Stimulated activated CD8-positive, alpha-beta memory T cell treated with anti-CD3 and anti-CD28 coated beads, Interleukin-7, amount 100 ng/mL, for 24 hours (primary cell): ENCODE results near the gene TLE6.
"Not testable (repeated sequence)": the region's sequence is repeated elsewhere in the genome, so short reads cannot be mapped to it uniquely, and the experiment has no call there.

ENCODE experiments used
- DNase-seq: peaks from one replicate; pipeline ENCODE4 v3.0.0-alpha.2; 2020; ENCODE audit warnings: low read depth

The TLE6 gene

DNA sequence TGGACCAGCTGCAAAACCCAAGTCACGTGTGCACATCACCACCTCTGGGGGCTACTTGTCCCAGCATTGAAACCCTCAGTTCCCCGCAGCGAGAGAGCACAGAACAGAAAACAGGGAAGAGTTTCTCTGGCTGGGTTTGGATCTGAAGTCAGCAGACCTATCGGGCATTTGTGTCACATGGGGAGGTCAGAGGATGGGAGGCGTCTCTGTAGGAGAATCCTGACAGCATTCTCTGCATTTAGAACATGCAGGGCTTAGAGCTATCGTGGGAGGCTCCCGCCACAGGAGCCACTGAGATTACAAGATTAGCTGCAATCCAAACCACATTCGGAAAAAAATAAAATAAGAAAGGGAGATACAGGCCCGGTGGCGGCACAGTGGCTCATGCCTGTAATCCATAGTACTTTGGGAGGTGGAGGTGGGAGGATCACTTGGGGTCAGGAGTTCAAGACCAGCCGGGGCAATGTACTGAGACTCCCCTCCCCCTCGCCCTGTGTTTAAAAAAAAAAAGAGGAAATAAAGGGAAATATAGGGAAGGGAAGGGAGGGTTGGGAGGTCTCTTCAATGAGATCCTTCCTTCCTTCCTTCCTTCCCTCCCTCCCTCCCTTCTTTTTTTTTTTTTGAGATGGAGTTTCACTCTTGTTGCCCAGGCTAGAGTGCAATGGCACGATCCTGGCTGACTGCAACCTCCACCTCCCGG lies 2.9 kb upstream of the TLE6 start:
- no peak for DNase-seq

- DNase-seq, result no peak
Observed at GRCh38 chr19:2976609-2977000, 759 bp upstream of the TLE6 start.

- DNase-seq, result no peak
Observed at GRCh38 chr19:2977746-2978138, 378 bp downstream of the TLE6 start.

- no peak for DNase-seq
Observed at GRCh38 chr19:2978166-2978767, 903 bp downstream of the TLE6 start.

DNA sequence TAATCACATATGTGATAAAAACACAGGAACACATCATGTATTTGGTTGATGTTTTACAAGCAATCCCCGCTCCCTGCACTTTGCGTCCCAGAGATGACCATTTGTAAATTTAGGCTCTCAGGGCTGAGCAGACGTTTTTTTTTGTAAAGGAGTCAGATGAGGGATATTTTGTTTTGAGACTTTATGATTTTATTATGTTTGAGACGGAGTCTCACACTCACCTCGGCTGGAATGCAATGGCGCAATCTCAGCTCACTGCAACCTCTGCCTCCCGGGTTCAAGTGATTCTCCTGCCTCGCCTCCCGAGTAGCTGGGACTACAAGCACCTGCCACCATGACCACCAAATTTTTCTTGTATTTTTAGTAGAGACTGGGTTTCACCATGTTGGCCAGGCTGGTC lies 1.4 kb downstream of the TLE6 start:
- DNase-seq, result no peak

GRCh38 chr19:2981898-2982297 lies 4.5 kb downstream of the TLE6 start:
- DNase-seq, result no peak

DNA sequence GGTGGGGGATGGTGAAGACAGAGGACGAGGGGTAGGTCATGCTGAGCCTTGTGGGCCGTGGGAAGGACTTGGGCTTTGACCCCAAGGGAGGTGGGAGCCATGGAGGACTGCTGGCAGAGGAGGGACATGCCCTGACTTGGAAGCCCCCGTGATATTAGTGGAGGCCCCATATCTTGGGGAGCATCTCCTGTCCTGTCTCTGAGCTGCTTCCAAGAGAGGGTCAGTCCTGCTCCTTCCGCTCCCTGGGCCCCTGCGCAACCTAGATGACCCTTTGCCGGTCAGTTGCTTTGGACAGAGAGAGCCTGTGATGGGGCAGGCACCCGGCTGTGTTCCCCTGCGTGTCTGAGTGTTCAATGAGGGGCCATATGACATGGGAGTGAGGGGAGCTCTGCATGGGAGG lies 5.2 kb downstream of the TLE6 start:
- DNase-seq, result no peak

DNA sequence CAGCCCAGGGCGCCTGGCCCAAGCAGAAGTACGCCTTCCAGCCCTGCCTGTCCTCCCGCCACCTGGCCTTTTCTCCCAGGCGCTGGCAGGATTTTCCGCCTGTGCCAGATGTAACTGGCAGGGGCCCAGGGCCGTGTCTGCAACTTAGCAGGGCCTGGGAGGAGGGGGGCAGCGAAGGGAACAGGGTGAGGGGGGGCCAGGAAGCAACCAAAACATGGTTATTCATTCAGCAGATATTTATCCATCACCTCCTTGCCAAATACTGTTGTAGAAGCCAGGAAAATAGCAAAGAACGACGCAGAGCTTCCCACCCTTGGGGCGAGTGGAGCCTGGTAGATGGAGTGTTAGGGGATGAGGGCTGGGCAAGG lies 5.6 kb downstream of the TLE6 start:
- DNase-seq, result no peak

GRCh38 chr19:2983351-2984214 lies 6.2 kb downstream of the TLE6 start:
- no peak for DNase-seq

GRCh38 chr19:2984215-2984528 lies 6.8 kb downstream of the TLE6 start:
- no peak for DNase-seq

DNA sequence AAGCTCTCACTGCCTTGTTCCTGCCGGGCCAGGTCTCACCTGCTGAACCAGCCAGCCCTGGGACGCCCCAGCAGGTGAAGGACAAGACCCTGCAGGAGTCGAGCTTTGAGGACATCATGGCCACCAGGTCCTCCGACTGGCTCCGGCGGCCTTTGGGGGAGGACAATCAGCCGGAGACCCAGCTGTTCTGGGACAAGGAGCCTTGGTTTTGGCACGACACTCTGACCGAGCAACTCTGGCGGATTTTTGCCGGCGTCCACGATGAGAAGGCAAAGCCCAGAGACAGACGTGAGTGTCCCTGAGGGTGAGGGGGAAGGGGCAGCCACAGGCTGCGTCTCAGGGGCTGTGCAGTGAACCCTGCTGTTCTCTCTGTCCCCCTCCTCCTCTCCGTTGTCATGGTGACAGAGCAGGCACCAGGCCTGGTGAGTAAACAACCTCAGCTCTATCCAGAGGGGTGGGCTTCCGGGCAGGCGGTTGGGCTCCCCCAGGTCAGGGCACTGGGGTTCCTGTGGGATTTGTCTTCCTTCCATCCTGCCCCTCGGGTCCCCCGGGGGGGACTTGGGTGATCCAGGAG lies 9.7 kb downstream of the TLE6 start:
- DNase-seq, result no peak

DNA sequence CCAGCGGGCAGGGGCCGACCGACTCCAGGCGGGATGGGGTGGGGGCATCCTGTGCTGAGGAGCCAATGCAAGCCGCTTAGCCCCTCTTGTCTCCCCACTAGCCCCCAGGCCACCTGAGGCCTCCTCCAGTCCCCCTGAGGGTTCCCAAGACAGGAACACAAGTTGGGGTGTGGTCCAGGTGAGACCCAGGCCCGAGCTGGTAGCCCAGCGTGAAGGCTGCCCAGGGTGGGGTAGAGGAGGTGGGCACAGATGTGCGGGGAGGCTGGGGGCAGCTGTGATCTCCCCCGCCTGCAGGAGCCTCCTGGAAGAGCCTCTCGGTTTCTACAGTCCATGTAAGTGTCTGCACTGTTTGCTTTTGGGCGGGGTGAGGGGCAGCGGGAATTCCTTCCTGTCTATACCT lies 10.4 kb downstream of the TLE6 start:
- DNase-seq, result no peak

GRCh38 chr19:2988568-2988967 lies 11.2 kb downstream of the TLE6 start:
- DNase-seq, result no peak

GRCh38 chr19:2989236-2989946 lies 12.0 kb downstream of the TLE6 start:
- no peak for DNase-seq

- not testable (repeated sequence) for DNase-seq
Observed at GRCh38 chr19:2992333-2992732, 15.0 kb downstream of the TLE6 start.

DNA sequence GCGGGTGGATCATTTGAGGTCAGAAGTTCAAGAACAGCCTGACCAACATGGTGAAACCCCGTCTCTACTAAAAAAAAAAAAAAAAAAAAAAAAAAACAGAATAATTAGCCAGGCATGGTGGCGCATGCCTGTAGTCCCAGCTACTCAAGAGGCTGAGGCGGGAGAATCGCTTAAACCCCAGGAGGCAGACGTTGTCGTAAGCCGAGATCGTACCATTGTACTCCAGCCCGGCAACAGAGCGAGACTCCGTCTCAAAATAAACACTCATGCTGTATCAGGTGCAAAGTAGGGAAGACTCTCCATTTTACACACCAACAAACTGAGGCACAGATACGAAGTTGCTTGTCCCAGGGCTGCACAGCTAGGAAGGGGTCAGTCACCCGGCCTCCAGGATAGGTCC lies 15.6 kb downstream of the TLE6 start:
- no peak for DNase-seq

- no peak for DNase-seq
Observed at GRCh38 chr19:2993579-2993978, 16.2 kb downstream of the TLE6 start.

DNA sequence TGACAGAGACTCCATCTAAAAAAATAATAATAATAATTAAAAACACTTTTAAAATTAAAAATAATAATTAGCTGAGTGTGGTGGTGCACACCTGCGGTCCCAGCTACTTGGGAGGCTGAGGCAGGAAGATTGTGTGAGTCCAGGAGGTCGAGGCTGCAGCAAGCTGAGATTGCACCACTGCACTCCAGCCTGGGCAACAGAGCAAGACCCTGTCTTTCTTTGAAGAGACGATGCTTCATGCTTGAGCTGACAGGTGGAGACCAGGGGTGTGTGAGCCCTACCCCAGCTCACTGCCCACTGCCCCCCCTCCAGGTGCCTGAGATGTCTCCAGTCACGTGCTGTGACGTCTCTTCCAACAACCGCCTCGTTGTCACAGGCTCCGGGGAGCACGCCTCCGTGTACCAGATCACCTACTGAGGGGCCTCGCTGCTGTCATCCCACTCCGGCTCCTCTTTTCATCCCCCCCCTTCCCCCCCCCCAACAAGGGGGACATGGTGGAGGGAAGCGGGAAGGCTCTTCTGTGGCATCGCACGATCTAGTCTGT lies 17.3 kb downstream of the TLE6 start:
- DNase-seq, result no peak

- no peak for DNase-seq
Observed at GRCh38 chr19:2997720-2998119, 20.4 kb downstream of the TLE6 start.

- no peak for DNase-seq
Observed at GRCh38 chr19:2998642-2999041, 21.3 kb downstream of the TLE6 start.

GRCh38 chr19:3001235-3001800 lies 24.0 kb downstream of the TLE6 start:
- no peak for DNase-seq

DNA sequence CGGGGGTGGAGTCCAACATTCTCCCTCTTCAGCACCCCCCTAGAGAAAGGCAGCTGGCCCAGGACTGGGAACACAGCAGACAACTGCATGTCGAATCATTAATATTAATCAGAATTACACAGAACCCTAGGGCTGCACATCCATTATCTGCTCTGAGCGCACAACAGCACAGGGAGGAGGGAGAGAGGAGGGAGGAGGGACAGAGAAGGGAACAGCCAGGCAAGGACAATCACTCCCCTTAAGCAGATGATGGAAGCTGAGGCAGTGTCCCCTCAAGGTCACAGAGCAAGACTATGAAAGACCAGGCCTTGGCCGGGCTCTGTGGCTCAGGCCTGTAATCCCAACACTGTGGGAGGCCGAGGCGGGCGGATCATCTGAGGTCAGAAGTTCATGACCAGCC lies 25.7 kb downstream of the TLE6 start:
- no peak for DNase-seq
